AG09319 (cell line): ENCODE data around the gene COL9A2.
A peak's percentile ranks its signal among the peaks of the same experiment; 100 is the strongest.
"Not testable (repeated sequence)": the region's sequence is repeated elsewhere in the genome, so short reads cannot be mapped to it uniquely, and the experiment has no call there.

Source experiments
- DNase-seq: peaks from one replicate; pipeline ENCODE4 v3.0.0-alpha.2; 2010; ENCODE audit warnings: low read depth; ENCODE audit errors: extremely low read depth
- TF ChIP-seq, protein P1 (sequence below): IDR thresholded peaks from 2 replicates; pipeline ENCODE4 v1.5.1; 2011; ENCODE audit warnings: low read depth, mild to moderate bottlenecking, inconsistent platforms, low read length, moderate library complexity

Gene COL9A2

GRCh38 chr1:40357625-40358024, 40.5 kb upstream of the COL9A2 start:
- no peak for DNase-seq
- TF ChIP-seq, protein P1, sequence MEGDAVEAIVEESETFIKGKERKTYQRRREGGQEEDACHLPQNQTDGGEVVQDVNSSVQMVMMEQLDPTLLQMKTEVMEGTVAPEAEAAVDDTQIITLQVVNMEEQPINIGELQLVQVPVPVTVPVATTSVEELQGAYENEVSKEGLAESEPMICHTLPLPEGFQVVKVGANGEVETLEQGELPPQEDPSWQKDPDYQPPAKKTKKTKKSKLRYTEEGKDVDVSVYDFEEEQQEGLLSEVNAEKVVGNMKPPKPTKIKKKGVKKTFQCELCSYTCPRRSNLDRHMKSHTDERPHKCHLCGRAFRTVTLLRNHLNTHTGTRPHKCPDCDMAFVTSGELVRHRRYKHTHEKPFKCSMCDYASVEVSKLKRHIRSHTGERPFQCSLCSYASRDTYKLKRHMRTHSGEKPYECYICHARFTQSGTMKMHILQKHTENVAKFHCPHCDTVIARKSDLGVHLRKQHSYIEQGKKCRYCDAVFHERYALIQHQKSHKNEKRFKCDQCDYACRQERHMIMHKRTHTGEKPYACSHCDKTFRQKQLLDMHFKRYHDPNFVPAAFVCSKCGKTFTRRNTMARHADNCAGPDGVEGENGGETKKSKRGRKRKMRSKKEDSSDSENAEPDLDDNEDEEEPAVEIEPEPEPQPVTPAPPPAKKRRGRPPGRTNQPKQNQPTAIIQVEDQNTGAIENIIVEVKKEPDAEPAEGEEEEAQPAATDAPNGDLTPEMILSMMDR: no peak

DNA sequence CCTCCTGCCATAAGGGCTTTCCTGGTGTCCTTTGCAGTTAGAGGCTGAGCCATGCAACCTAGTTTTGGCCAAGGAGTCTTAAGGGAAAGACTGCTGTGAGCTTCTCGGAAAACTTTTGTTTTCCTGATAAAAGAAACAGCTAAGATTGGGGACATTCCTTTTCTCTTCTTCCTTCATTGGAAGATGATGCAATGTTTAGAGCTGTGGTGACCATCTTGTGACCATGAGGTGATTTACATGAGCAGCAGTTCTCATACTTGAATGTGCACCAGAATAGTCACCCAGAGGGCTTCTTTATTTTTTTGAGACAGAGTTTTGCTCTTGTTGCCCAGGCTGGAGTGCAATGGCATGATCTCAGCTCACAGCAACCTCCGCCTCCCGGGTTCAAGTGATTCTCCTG, 36.0 kb upstream of the COL9A2 start:
- TF ChIP-seq, protein P1: no peak
- no peak for DNase-seq

GRCh38 chr1:40352126-40352525, 35.0 kb upstream of the COL9A2 start:
- TF ChIP-seq, protein P1: no peak
- DNase-seq: no peak

DNA sequence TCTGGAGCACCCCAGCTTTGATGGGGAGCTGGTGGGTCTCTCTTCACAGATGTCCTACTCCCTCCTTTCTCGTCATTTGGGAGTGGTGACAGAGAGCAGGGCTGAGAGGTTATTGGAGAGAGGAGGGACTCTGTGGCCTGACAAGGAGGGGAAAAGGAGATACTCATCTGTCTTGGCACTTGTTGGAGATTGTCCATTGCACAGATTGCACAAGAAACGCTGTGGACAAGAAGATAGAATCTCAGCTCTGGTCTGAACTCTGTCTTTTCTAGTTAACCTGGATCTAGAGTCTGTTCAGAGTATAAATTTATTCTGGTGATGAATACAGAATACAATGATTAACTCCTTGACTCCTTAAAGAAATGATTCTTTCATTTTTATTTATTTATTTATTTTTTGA, 34.0 kb upstream of the COL9A2 start:
- no peak for DNase-seq
- TF ChIP-seq, protein P1: no peak

DNA sequence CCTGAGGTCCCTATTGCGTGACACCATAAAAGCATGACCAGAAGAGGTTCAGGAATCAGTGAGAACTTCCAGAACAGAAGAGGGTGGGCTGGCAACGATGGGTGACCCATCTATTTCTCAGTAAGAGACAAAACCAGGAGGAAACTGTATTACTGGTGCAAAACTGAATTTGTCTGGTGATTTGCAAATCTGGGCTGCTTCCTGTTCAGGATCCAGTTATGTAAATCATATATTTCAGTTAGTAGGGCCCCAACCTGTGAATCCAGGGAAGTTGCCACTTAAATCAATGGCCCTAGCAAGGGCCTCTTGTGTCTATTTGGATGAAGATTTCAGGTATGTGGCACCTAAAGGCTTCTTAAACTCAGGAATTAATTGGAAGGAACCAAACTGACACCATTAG, 33.3 kb upstream of the COL9A2 start:
- TF ChIP-seq, protein P1: no peak
- no peak for DNase-seq

DNA sequence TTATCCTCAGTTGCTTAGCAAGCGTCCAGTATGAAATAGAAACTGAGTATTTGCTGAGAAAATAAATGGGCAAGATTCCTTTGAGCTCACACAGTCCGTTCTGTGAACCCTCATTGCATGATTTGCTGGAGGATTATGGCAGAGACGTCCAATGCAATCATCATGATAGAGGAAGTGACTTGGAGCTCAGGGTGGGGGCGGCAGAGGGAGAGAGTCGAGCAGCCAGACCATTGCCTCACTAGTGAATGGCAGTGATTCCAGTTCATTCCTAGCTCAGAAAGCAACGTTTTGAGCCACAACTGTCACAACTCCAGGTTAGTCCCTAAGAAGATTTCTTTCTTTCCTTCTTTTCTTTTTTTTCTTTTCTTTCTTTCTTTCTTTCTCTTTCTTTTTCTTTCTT, 27.5 kb upstream of the COL9A2 start:
- TF ChIP-seq, protein P1: peak; percentile 2
- peak; percentile 36 for DNase-seq

DNA sequence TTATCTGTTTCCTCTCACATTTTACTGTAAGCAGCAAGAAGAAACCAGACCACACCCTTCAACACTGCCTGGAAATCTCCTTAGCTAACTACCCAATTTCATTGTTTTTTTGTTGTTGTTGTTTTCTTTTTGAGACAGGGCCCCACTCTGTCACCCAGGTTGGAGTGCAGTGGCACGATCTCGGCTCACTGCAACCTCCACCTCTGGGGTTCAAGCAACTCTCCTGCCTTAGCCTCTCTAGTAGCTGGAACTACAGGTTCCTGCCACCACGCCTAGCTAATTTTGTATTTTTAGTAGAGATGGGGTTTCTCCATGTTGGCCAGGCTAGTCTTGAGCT, 25.3 kb upstream of the COL9A2 start:
- not testable (repeated sequence) for DNase-seq

- TF ChIP-seq, protein P1: no peak
- DNase-seq: no peak
Measured at GRCh38 chr1:40341491-40342380, 24.6 kb upstream of the COL9A2 start.
